T-helper 2 cell (primary cell): Measurements from ENCODE around the gene DCTN4.
"Not testable (repeated sequence)": the region's sequence is repeated elsewhere in the genome, so short reads cannot be mapped to it uniquely, and the experiment has no call there.

Source experiments
- DNase-seq, 5 experiments: peaks; one replicate each; pipeline versions ENCODE4 v3.0.0 to v3.0.0-alpha.2; 2012 to 2022

DCTN4 gene

GRCh38 chr5:150778088-150778516, 19.3 kb upstream of the DCTN4 start:
- no peak for DNase-seq

- DNase-seq, result no peak
Observed at GRCh38 chr5:150777685-150778084, 18.9 kb upstream of the DCTN4 start.

- peak in 1 of 5 experiments; percentile 51 for DNase-seq
Observed at GRCh38 chr5:150774145-150774544, 15.3 kb upstream of the DCTN4 start.

GRCh38 chr5:150771034-150771795, 12.4 kb upstream of the DCTN4 start:
- DNase-seq, result no peak

- no peak for DNase-seq
Observed at GRCh38 chr5:150766251-150766650, 7.4 kb upstream of the DCTN4 start.

GRCh38 chr5:150765799-150766169, 7.0 kb upstream of the DCTN4 start:
- DNase-seq, result no peak

- no peak for DNase-seq
Observed at GRCh38 chr5:150765011-150765798, 6.4 kb upstream of the DCTN4 start.

- no peak for DNase-seq
Observed at GRCh38 chr5:150764530-150764929, 5.7 kb upstream of the DCTN4 start.

- no peak for DNase-seq
Observed at GRCh38 chr5:150763023-150763769, 4.4 kb upstream of the DCTN4 start.

GRCh38 chr5:150762211-150762610, 3.4 kb upstream of the DCTN4 start:
- DNase-seq, result no peak

- DNase-seq, result no peak
Observed at GRCh38 chr5:150759334-150759583, 442 bp upstream of the DCTN4 start.

GRCh38 chr5:150758203-150758530, 650 bp downstream of the DCTN4 start:
- DNase-seq, result no peak

GRCh38 chr5:150757087-150757649, 1.6 kb downstream of the DCTN4 start:
- no peak for DNase-seq

GRCh38 chr5:150753863-150754262, 5.0 kb downstream of the DCTN4 start:
- no peak for DNase-seq

GRCh38 chr5:150753463-150753862, 5.4 kb downstream of the DCTN4 start:
- no peak for DNase-seq

GRCh38 chr5:150751096-150751891, 7.5 kb downstream of the DCTN4 start:
- DNase-seq, result no peak

GRCh38 chr5:150750469-150750868, 8.3 kb downstream of the DCTN4 start:
- no peak for DNase-seq

- not testable (repeated sequence) for DNase-seq
Observed at GRCh38 chr5:150743142-150743488, 15.7 kb downstream of the DCTN4 start.

GRCh38 chr5:150742455-150743141, 16.2 kb downstream of the DCTN4 start:
- peak in 1 of 5 experiments; percentile 10 for DNase-seq

- DNase-seq, result no peak
Observed at GRCh38 chr5:150740992-150741391, 17.8 kb downstream of the DCTN4 start.

GRCh38 chr5:150738862-150739261, 20.0 kb downstream of the DCTN4 start:
- peak in 1 of 5 experiments; percentile 53 for DNase-seq
